PC-9 (cell line): ENCODE measurements around the gene TMEM161B. TPM values are rescaled to one million over a fixed set of nuclear protein-coding genes. Genes with fewer than 3 reads are reported as not detected.

Experiments used
- BruUV-seq: library from RNA; stranded (reverse); fragments of 400-500 nt; replicated peaks from 2 replicates; lab custom pipeline; 2021; lab: Mats Ljungman, UMichigan
- CTCF ChIA-PET: fragments of 300-600 bp; sonication (Branson Sonifier 250); formaldehyde crosslinking; loops from one replicate; lab custom pipeline; 2022; ENCODE audit warnings: antibody characterized with exemption; lab: Charles Lee
- POLR2A ChIA-PET: fragments of 300-600 bp; sonication (Branson Sonifier 250); formaldehyde crosslinking; loops from one replicate; lab custom pipeline; 2022; ENCODE audit warnings: antibody characterized with exemption; ENCODE audit not compliant: unreplicated experiment; lab: Charles Lee
- DNase-seq, 2 experiments: peaks; one replicate each; pipeline versions ENCODE4 v3.0.0 to v3.0.0-alpha.2; 2015 to 2022; ENCODE audit warnings: mixed read lengths in 1 of 2
- H2AFZ ChIP-seq: fragments of 200-600 bp; sonication (generic); 2 replicates; pipeline ENCODE4 v1.8.1; 2017; ENCODE audit warnings: antibody characterized with exemption
- H3F3A ChIP-seq: fragments of 200-600 bp; sonication (generic); 2 replicates; pipeline ENCODE4 v1.8.1; 2017; ENCODE audit warnings: antibody characterized with exemption, mild to moderate bottlenecking, low read depth; ENCODE audit not compliant: insufficient read depth
- H3K27ac ChIP-seq: fragments of 200-600 bp; sonication (generic); 2 replicates; pipeline ENCODE4 v1.6.1; 2016; ENCODE audit warnings: mixed run types
- H3K27me3 ChIP-seq: fragments of 200-600 bp; sonication (generic); 2 replicates; pipeline ENCODE4 v1.6.1; 2016; ENCODE audit warnings: low read depth, mixed run types; ENCODE audit not compliant: insufficient read depth
- H3K36me3 ChIP-seq: fragments of 200-600 bp; sonication (generic); 2 replicates; pipeline ENCODE4 v1.6.1; 2016; ENCODE audit warnings: low read depth, mixed run types
- H3K4me1 ChIP-seq: fragments of 200-600 bp; sonication (generic); replicated peaks from 2 replicates; pipeline ENCODE4 v1.6.1; 2016; ENCODE audit warnings: mixed run types; ENCODE audit not compliant: insufficient read depth
- H3K4me2 ChIP-seq: fragments of 200-600 bp; sonication (generic); 2 replicates; pipeline ENCODE4 v1.6.1; 2017; ENCODE audit warnings: mixed run types
- H3K4me3 ChIP-seq: fragments of 200-600 bp; sonication (generic); 2 replicates; pipeline ENCODE4 v1.6.1; 2016; ENCODE audit warnings: mixed run types
- H3K79me2 ChIP-seq: fragments of 200-600 bp; sonication (generic); 2 replicates; pipeline ENCODE4 v1.6.1; 2017; ENCODE audit warnings: low read depth, mixed run types
- H3K9me2 ChIP-seq: fragments of 200-600 bp; sonication (generic); 2 replicates; pipeline ENCODE4 v1.8.1; 2017; ENCODE audit warnings: mild to moderate bottlenecking; ENCODE audit not compliant: insufficient read depth
- H3K9me3 ChIP-seq: fragments of 200-600 bp; sonication (generic); 2 replicates; pipeline ENCODE4 v1.8.1; 2016; ENCODE audit warnings: low read depth; ENCODE audit not compliant: insufficient read depth
- H4K20me1 ChIP-seq: fragments of 200-600 bp; sonication (generic); 2 replicates; pipeline ENCODE4 v1.8.1; 2017; ENCODE audit not compliant: insufficient read depth
- EZH2 ChIP-seq: fragments of 200-600 bp; sonication (generic); IDR thresholded peaks from 2 replicates; pipeline ENCODE4 v1.8.0; 2017; ENCODE audit warnings: antibody characterized with exemption, low read depth
- intact Hi-C: fragments of 100-400 bp; cut with micrococcal nuclease; formaldehyde crosslinking; loops from one replicate; pipeline ENCODE4 v1.10.0; 2022; ENCODE audit not compliant: unreplicated experiment
- total RNA-seq: library from RNA; stranded (reverse); gene quantifications from 2 replicates; pipeline ENCODE4 v1.2.3, GENCODE V29; 2021
- TF ChIP-seq, protein P1 (sequence below): fragments of 200-600 bp; sonication (generic); conservative IDR thresholded peaks from 2 replicates; pipeline ENCODE4 v1.6.1; 2017; ENCODE audit warnings: mixed run types, antibody characterized with exemption, mild to moderate bottlenecking, moderate library complexity

Gene TMEM161B
- total RNA-seq, 1 experiment from 2014 or later = 24.8 TPM

DNA sequence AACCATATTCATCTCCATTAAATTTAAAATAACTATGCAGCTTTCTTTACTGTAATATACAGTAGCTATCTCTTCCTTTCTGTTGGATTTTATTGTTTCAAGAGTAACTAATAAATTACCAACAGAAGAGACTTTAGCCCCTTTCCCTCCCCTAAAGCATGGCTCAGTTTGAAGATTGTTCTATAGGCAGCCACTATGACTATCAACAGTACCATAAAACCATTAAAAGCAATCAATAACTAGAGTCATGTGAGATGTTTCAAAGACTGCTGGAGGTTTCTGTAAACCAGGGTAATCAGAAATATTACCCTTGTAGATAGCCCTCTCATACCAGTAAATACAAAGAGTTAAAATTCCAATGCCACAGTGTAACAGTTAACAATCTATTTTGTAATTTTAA lies 73.0 kb downstream of the TMEM161B start:
- peaks cover 8% of the 10 kb centered on the region for H3K4me1 ChIP-seq
- no peak overlapping the region for H3K4me3 ChIP-seq
- TF ChIP-seq EZH2 = no peak
- TF ChIP-seq, protein P1, sequence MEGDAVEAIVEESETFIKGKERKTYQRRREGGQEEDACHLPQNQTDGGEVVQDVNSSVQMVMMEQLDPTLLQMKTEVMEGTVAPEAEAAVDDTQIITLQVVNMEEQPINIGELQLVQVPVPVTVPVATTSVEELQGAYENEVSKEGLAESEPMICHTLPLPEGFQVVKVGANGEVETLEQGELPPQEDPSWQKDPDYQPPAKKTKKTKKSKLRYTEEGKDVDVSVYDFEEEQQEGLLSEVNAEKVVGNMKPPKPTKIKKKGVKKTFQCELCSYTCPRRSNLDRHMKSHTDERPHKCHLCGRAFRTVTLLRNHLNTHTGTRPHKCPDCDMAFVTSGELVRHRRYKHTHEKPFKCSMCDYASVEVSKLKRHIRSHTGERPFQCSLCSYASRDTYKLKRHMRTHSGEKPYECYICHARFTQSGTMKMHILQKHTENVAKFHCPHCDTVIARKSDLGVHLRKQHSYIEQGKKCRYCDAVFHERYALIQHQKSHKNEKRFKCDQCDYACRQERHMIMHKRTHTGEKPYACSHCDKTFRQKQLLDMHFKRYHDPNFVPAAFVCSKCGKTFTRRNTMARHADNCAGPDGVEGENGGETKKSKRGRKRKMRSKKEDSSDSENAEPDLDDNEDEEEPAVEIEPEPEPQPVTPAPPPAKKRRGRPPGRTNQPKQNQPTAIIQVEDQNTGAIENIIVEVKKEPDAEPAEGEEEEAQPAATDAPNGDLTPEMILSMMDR = no peak
- no peak for DNase-seq
- no peaks in the 10 kb centered on the region for H3K9me2 ChIP-seq
- H3K36me3 ChIP-seq = peaks cover 21% of the 10 kb centered on the region
- intact Hi-C loops = no loop called here
- ChIA-PET CTCF (no interaction called here), POLR2A (no interaction called here)
- H4K20me1 ChIP-seq = no peaks in the 10 kb centered on the region
- no peaks in the 10 kb centered on the region for H3K79me2 ChIP-seq
- H3K27ac ChIP-seq = no peak overlapping the region
- no peak overlapping the region for H3K4me2 ChIP-seq
- H3F3A ChIP-seq = peaks cover 11% of the 10 kb centered on the region; the same call in 1 of the 2 replicates
- no TSS peak for BruUV-seq
- no peaks in the 10 kb centered on the region for H3K9me3 ChIP-seq
- no peak overlapping the region for H2AFZ ChIP-seq
- H3K27me3 ChIP-seq = no peaks in the 10 kb centered on the region

DNA sequence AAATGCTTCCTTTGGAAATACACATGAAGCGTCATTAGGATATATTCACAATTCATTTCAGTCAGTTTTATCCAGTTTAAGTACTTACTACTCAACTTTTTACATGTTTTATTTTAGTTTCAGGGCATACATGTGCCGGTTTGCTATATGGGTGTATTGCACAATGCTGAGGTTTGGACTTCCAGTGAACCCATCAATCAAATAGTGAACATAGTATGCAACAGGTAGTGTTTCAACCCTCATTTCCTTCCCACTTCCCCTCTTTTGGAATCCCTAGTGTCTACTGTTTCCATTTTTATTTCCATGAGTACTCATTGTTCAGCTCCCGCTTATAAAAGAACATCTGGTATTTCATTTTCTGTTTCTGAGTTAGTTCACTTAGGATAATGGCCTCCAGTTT lies 74.7 kb downstream of the TMEM161B start:
- Histone ChIP-seq H3K27ac (no peak overlapping the region), H3K4me2 (no peak overlapping the region), H3F3A (peaks cover 25% of the 10 kb centered on the region), H3K9me2 (no peaks in the 10 kb centered on the region), H3K36me3 (peaks cover 13% of the 10 kb centered on the region), H3K4me1 (peaks cover 12% of the 10 kb centered on the region), H4K20me1 (no peaks in the 10 kb centered on the region), H3K4me3 (no peak overlapping the region), H2AFZ (no peak overlapping the region), H3K9me3 (peaks cover 4% of the 10 kb centered on the region), H3K79me2 (no peaks in the 10 kb centered on the region), H3K27me3 (no peaks in the 10 kb centered on the region)
- no peak for DNase-seq
- ChIA-PET CTCF (no interaction called here), POLR2A (no interaction called here)
- TF ChIP-seq, protein P1 = no peak
- no peak for TF ChIP-seq EZH2
- no TSS peak for BruUV-seq
- intact Hi-C loops = loop anchor here (5.0 kb wide), 1 partner anchor 782 kb away; the partner anchor contains the start of gene CCNH

DNA sequence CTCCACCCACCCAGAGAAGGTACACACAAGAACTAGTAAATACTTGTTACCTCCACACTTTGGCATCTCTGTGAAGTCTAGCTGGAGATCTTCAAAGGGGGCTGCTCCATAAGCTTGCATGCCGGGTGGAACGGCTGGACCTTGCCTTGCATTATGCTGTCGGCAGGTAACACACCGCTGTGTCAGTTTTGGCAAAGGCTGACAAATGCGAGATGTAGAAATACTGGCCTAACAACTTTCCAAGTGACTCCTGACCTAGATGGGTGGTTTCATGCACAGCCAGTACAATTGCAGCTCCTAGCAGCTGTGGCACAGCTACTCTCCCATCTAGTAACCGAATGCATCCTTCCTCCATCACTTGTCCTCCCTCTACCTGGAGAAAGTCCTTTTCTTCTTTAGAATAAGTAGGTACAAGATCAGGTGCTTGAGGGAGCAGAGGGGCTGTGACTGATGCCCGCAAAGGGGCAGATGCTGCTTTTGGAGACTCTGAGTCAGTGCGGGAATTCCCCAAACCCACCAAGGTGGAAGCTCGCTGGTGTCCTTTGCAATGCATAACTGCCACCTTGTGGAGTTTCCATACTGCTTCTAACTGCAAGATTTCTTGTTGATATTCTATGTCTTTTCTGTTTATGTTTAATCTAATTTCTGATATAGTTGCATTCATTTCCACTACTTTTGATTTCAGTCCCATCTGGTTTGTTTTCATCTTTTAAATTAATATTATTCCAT lies 78.4 kb downstream of the TMEM161B start:
- no TSS peak for BruUV-seq
- TF ChIP-seq, protein P1 = peak; percentile 75
- TF ChIP-seq EZH2 = no peak
- H3K36me3 ChIP-seq = peaks cover 10% of the 10 kb centered on the region; the same call in 1 of the 2 replicates
- DNase-seq = peak; percentile 64 to 85
- H3K4me3 ChIP-seq = peak overlapping the region; percentile 57
- no peaks in the 10 kb centered on the region for H3K27me3 ChIP-seq
- peaks cover 20% of the 10 kb centered on the region for H3K9me3 ChIP-seq
- peaks cover 12% of the 10 kb centered on the region for H3K4me1 ChIP-seq
- H2AFZ ChIP-seq = peak overlapping the region; percentile 74
- peak overlapping the region; percentile 80 for H3K27ac ChIP-seq
- no peaks in the 10 kb centered on the region for H3K79me2 ChIP-seq
- peak overlapping the region; percentile 89 for H3K4me2 ChIP-seq
- H3K9me2 ChIP-seq = no peaks in the 10 kb centered on the region
- peaks cover 22% of the 10 kb centered on the region for H3F3A ChIP-seq
- H4K20me1 ChIP-seq = no peaks in the 10 kb centered on the region
- ChIA-PET POLR2A (interaction anchor here (0.6 kb wide), 2 partner anchors 354 to 449 kb away, joined by 3 to 5 read pairs; no protein-coding TSS in a partner anchor), CTCF (interaction anchor here (0.6 to 1.7 kb wide), 3 partner anchors 17 to 502 kb away, joined by 3 to 9 read pairs (median 7); no protein-coding TSS in a partner anchor)
- intact Hi-C loops = loop anchor here (1.0 to 5.0 kb wide), 4 partner anchors 49 to 778 kb away; partner anchors contain the start of gene CCNH
